IPS-18a (cell line): Measurements from ENCODE around the gene RHOB.
"Not testable (repeated sequence)": the region's sequence is repeated elsewhere in the genome, so short reads cannot be mapped to it uniquely, and the experiment has no call there.

Experiments
- H3K27ac ChIP-seq: one replicate; pipeline ENCODE4 v1.5.1; 2013; ENCODE audit warnings: low read length
- H3K27me3 ChIP-seq: one replicate; pipeline ENCODE4 v1.6.1; 2013; ENCODE audit warnings: mild to moderate bottlenecking, low read length; ENCODE audit not compliant: control insufficient read depth, insufficient read depth
- H3K36me3 ChIP-seq: one replicate; pipeline ENCODE4 v1.6.1; 2013; ENCODE audit warnings: low read depth, low read length; ENCODE audit not compliant: control insufficient read depth
- H3K4me1 ChIP-seq: one replicate; pipeline ENCODE4 v1.6.1; 2013; ENCODE audit warnings: low read depth, low read length; ENCODE audit not compliant: control insufficient read depth
- H3K4me3 ChIP-seq: one replicate; pipeline ENCODE4 v1.5.1; 2013; ENCODE audit warnings: low read length
- H3K9ac ChIP-seq: one replicate; pipeline ENCODE4 v1.6.1; 2013; ENCODE audit warnings: mild to moderate bottlenecking, low read length, moderate library complexity
- H3K9me3 ChIP-seq: one replicate; pipeline ENCODE4 v1.6.1; 2013; ENCODE audit warnings: low read depth, low read length; ENCODE audit not compliant: control insufficient read depth

Gene RHOB

GRCh38 chr2:20414806-20415205 lies 32.1 kb upstream of the RHOB start:
- H3K9ac ChIP-seq, result no peak overlapping the region
- H3K9me3 ChIP-seq, result no peaks in the 10 kb centered on the region
- H3K4me1 ChIP-seq, result peaks cover 4% of the 10 kb centered on the region
- H3K36me3 ChIP-seq, result no peaks in the 10 kb centered on the region
- no peaks in the 10 kb centered on the region for H3K27me3 ChIP-seq
- H3K27ac ChIP-seq, result no peak overlapping the region
- H3K4me3 ChIP-seq, result no peak overlapping the region

DNA sequence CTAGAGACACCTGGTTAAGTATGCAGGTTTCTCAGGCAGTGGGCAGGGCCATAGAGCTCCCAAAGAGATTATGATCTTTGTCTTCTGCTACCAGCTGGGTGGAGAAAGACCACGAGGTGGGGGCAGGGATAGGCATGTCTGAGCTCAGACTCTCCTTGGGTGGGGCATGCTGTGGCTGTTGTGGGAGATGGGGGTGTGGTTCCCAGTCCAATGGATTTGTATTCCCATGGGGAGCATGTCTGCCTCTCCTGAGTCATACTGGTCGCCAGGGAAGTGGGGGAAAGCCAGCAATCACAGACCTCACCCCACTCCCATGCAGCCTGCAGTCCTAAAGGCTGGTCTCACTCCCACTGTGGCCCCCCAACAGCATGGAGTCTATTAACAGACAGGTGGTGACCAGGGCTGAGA lies 31.4 kb upstream of the RHOB start:
- Histone ChIP-seq H3K27ac (no peak overlapping the region), H3K4me1 (peaks cover 4% of the 10 kb centered on the region), H3K9me3 (no peaks in the 10 kb centered on the region), H3K27me3 (no peaks in the 10 kb centered on the region), H3K9ac (no peak overlapping the region), H3K4me3 (no peak overlapping the region), H3K36me3 (no peaks in the 10 kb centered on the region)

DNA sequence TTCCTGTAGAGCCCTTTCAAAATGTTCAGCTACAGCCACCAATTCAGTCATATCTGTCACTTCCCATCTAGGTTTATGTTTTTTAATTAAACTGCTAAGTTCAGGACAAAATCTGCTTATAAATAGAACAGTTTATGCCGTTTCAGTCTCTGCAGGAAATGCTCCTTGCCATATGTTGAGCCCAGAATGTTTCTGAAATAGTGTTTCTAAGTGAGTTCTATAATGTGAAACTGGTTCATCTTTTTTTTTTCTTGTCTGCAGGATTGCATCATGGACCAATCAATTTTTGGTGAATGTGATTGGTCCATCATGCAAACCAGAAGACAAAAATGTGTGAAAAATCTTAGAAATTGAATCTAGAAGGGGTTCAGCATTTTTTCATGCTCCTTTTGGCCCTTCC lies 30.2 kb upstream of the RHOB start:
- Histone ChIP-seq H3K36me3 (no peaks in the 10 kb centered on the region), H3K27me3 (no peaks in the 10 kb centered on the region), H3K9me3 (no peaks in the 10 kb centered on the region), H3K27ac (no peak overlapping the region), H3K4me3 (no peak overlapping the region), H3K4me1 (peaks cover 4% of the 10 kb centered on the region), H3K9ac (no peak overlapping the region)

DNA sequence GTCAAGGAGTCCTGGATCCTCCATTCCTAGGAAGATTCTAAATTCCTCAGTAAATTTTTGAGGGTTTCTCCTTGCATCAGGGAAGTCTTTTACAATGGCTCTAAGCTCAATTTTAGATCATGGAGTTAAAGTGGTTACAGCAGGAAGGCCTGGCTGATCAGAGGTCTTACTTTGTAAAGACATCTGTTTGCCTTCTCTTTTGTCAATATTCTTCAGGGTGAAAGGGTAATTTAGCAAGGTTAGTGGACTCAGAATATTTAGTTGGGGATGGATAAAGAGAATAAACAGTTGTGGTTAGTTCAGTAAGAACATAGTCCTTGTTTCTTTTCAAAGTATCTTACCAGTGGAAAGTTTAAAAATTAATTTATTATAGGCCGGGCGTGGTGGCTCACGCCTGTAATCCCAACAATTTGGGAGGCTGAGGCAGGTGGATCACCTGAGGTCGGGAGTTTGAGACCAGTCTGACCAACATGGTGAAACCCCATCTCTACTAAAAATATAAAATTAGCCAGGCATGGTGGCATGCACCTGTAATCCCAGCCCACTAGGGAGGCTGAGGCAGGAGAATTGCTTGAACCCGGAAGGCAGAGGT lies 29.5 kb upstream of the RHOB start:
- not testable (repeated sequence) for H3K9ac ChIP-seq, H3K4me1 ChIP-seq, H3K27me3 ChIP-seq, H3K9me3 ChIP-seq, H3K27ac ChIP-seq, H3K4me3 ChIP-seq, H3K36me3 ChIP-seq

GRCh38 chr2:20418519-20418918 lies 28.4 kb upstream of the RHOB start:
- H3K4me1 ChIP-seq, result peaks cover 4% of the 10 kb centered on the region
- H3K4me3 ChIP-seq, result no peak overlapping the region
- H3K27ac ChIP-seq, result no peak overlapping the region
- no peaks in the 10 kb centered on the region for H3K27me3 ChIP-seq
- H3K9ac ChIP-seq, result no peak overlapping the region
- H3K36me3 ChIP-seq, result no peaks in the 10 kb centered on the region
- H3K9me3 ChIP-seq, result no peaks in the 10 kb centered on the region

- no peak overlapping the region for H3K4me3 ChIP-seq
- H3K9me3 ChIP-seq, result no peaks in the 10 kb centered on the region
- H3K9ac ChIP-seq, result no peak overlapping the region
- no peaks in the 10 kb centered on the region for H3K36me3 ChIP-seq
- no peak overlapping the region for H3K27ac ChIP-seq
- peaks cover 4% of the 10 kb centered on the region for H3K4me1 ChIP-seq
- no peaks in the 10 kb centered on the region for H3K27me3 ChIP-seq
Observed at GRCh38 chr2:20419007-20419576, 27.8 kb upstream of the RHOB start.

GRCh38 chr2:20419752-20420151 lies 27.1 kb upstream of the RHOB start:
- Histone ChIP-seq H3K4me1 (peaks cover 4% of the 10 kb centered on the region), H3K36me3 (no peaks in the 10 kb centered on the region), H3K9me3 (no peaks in the 10 kb centered on the region), H3K27me3 (no peaks in the 10 kb centered on the region), H3K9ac (no peak overlapping the region), H3K4me3 (no peak overlapping the region), H3K27ac (no peak overlapping the region)

- no peaks in the 10 kb centered on the region for H3K36me3 ChIP-seq
- no peaks in the 10 kb centered on the region for H3K9me3 ChIP-seq
- H3K27me3 ChIP-seq, result no peaks in the 10 kb centered on the region
- H3K4me1 ChIP-seq, result peaks cover 4% of the 10 kb centered on the region
- H3K4me3 ChIP-seq, result no peak overlapping the region
- no peak overlapping the region for H3K9ac ChIP-seq
- no peak overlapping the region for H3K27ac ChIP-seq
Observed at GRCh38 chr2:20421336-20421987, 25.4 kb upstream of the RHOB start.

- no peak overlapping the region for H3K4me3 ChIP-seq
- H3K36me3 ChIP-seq, result no peaks in the 10 kb centered on the region
- H3K9me3 ChIP-seq, result no peaks in the 10 kb centered on the region
- no peak overlapping the region for H3K27ac ChIP-seq
- no peaks in the 10 kb centered on the region for H3K27me3 ChIP-seq
- peaks cover 4% of the 10 kb centered on the region for H3K4me1 ChIP-seq
- no peak overlapping the region for H3K9ac ChIP-seq
Observed at GRCh38 chr2:20421988-20422370, 24.9 kb upstream of the RHOB start.

DNA sequence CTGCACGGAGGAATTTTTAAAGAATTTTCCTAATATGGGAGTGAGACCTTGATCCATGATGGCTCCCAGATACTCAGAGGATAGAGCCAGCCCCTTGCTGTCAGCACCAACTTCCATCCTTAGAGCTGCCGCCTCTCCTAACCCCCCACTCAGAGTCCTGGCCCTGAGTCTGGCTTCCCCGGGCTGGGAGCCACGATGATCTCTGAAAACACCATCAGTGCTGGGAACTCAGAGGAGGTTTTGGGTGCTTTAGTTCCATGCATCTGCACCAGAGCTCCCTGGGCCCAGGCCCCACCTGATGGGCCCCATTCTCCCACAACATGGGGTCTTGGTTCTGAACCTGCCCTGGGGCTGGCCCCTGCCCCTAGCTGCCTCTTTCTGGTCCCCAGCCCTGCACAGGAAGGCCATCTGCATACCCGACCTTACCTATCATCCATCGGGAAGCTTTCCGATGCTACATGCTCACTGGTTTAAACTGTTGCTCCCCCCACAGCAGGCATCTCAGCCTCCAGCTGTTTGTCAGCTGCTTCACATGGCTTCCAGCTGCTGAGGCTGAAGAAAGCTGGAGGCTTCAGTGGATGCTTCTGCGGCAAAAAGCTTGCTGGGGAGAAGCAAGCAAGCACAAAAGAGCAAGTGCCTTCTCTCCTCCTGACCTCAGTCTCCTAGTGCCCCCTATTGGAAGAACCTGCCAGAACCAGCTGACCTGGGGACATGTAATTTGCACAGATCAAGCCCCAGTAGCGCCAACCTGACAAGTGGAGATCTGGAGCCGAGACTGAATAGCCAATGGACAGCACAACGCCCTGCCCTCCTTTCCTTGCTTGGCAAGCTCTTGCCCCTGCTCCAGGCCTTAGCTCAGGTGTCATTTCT lies 24.2 kb upstream of the RHOB start:
- no peaks in the 10 kb centered on the region for H3K27me3 ChIP-seq
- H3K36me3 ChIP-seq, result no peaks in the 10 kb centered on the region
- no peaks in the 10 kb centered on the region for H3K9me3 ChIP-seq
- H3K4me1 ChIP-seq, result peaks cover 4% of the 10 kb centered on the region
- no peak overlapping the region for H3K4me3 ChIP-seq
- no peak overlapping the region for H3K9ac ChIP-seq
- no peak overlapping the region for H3K27ac ChIP-seq

- H3K36me3 ChIP-seq, result no peaks in the 10 kb centered on the region
- no peaks in the 10 kb centered on the region for H3K27me3 ChIP-seq
- H3K9ac ChIP-seq, result no peak overlapping the region
- H3K4me1 ChIP-seq, result peaks cover 4% of the 10 kb centered on the region
- H3K9me3 ChIP-seq, result no peaks in the 10 kb centered on the region
- no peak overlapping the region for H3K4me3 ChIP-seq
- no peak overlapping the region for H3K27ac ChIP-seq
Observed at GRCh38 chr2:20423359-20423758, 23.5 kb upstream of the RHOB start.
